C1 segment of cervical spinal cord (tissue), 14 donors: ENCODE measurements around the gene AMPD2.

Experiments
- DNase-seq, 14 donors: peaks; one replicate each; lab custom pipeline; 2025; lab: John Stamatoyannopoulos, UW

AMPD2 gene

GRCh38 chr1:109616391-109616790 lies 3.2 kb upstream of the AMPD2 start:
- no peak for DNase-seq

DNA sequence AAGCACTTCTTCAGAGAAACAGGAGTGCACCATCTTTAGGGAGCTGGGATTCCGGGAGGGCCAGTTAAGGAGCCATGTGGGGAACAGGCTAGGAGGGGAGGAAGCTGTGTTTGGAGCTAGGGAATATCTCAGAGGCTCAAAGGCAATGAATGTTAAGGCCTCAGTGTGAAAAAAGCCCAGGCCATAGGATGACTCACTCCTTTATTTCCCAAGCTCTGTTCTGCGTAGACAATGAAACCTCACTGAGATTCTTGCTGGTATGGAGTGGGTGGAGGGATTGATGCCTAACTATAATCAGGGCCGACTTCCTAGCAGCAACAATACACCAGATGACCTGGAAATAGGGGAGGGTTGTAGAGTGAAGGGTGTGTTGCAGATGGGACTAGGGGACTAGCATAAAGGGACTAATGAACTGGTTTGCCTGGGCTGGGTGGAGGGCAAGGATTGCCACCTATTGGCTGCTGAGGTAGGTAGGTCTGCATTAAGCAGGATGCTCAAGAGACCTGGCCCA lies 2.3 kb upstream of the AMPD2 start:
- no peak for DNase-seq

DNA sequence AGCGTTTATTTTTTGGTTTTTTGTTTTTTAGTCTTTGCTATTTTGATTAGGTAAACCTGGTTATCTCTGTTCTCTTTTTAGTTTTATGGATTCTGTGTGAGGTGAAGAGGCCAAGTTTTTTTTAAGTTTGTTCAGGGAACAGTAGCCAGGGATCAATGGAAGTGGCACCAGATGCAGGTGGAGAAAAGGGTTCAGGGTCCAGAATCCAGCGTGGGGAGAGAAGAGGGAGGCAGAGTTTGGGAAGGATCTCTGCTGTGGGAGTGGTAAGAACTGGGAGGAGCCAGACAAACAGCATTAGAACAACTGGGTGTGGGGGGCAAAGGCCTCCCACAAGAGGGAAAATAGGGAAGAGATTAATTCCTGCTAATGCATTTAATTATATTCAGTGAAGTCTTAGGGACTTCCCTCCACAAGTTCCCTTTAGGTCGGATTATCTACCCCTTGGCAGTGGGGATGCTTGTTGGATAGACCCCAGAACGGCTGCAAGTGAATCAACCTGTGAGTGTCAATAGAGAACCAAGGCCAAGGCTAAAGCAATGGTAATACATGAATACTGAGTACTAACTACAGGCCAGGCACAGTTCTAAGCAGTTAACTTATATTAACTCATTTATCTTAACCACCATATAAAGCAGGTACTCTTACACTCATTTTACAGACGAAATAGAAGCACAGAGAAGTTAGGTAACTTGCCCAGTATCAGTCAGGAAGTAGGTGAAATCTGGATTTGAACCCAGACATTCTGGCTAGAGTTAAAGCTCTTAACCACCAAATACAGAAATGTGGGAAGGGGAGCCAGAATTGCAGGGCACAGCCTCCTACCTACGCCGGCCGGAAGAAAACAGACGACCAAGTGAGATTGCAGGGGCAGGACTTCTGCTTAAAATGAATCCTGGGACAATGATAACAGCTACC lies 719 bp upstream of the AMPD2 start:
- DNase-seq: no peak

DNA sequence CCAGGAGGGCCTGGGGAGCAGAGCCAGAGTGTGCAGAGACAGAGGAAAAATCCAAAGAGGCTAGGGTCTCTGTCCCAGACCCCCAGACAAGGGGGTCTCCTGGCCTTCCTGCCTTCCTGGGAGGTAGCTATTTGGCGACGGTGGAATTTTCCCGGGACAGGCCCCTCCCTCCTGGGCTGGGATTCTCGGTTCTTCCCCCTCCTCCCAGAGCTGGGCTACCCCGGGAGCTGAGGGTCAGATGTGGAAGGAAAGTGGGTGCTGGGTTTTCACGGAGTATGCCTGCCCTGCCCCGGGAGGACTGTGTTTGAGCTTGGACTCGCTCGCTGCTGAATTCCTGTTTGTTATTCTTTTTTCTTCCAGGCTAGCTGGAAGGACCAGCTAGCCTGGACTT lies 759 bp downstream of the AMPD2 start:
- peak in 4 of 14 donors; percentile 56 to 76 (median 67) for DNase-seq

DNA sequence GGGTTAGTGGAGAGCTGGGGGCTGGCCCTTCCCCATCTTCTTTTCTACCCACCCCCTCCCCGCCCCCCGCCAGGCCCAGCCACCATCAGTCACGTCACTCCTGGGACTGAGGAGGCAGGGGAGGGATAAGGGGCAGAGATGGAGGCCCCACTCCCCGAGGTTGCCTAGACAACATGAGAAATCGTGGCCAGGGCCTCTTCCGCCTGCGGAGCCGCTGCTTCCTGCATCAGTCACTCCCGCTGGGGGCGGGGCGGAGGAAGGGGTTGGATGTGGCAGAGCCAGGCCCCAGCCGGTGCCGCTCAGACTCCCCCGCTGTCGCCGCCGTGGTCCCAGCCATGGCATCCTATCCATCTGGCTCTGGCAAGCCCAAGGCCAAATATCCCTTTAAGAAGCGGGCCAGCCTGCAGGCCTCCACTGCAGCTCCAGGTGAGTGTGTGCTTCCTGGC lies 1.2 kb downstream of the AMPD2 start:
- DNase-seq: peak in 13 of 14 donors; percentile 29 to 89 (median 74)

DNA sequence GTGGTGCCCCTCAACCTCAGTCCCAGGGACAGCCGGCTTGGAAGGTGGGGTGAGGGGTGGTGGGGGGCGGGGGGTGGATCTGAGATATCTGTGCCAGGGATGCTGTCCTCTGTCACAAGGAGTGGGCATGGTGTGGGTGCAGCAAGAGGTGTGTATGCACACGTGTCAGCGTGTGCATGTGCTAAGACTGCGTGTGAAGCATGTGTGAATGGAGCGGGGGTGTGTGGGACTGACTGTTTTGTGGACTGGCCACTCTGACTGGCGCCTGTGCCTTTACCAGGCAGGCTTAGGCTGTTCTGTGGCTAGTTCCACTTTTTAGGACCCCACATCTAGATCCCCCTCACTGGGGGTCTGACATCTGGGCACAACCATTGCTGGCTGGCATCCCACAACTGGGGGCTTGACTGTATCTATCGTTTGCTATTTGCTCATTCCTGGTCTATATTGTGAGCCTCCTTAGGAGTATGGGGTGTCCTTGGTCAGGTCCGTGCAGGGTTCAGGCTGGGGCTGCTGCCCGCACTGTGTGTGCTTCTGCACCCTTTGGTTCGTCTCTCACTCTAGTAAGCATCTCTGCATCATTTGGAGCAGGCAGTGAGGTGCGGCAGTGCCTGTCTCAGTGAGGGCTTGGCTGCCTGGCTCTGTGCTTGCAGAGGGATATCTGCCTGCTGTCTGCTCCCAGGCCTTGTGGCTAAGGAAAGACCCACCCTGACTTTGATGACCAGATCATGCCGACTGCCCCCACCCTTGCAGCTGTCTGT lies 1.9 kb downstream of the AMPD2 start:
- DNase-seq: peak in 1 of 14 donors; percentile 34

- DNase-seq: no peak
Measured at GRCh38 chr1:109622137-109622892, 2.7 kb downstream of the AMPD2 start.

DNA sequence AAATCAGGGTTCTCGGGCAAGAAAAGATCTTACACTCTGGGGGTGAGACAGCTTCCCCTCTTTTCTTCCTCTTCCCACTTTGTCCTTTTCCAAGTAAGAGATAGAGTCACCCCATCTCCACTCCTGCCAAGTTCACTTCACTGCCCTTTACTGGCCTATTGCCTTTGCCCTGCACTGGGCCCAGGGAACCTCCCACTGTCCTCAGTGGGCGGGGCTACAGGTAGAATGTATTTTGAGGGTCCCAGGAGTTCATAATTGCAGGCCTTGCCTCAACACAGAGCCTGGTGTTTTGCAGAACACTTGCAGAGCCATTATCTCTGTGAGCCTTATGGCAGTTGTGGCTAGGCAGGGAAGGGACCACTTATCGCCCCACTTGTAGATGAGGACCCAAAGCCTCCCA lies 3.3 kb downstream of the AMPD2 start:
- DNase-seq: no peak

- peak in 7 of 14 donors; percentile 27 to 77 (median 59) for DNase-seq
Measured at GRCh38 chr1:109623601-109624161, 4.0 kb downstream of the AMPD2 start.

- DNase-seq: no peak
Measured at GRCh38 chr1:109624201-109625010, 4.8 kb downstream of the AMPD2 start.

DNA sequence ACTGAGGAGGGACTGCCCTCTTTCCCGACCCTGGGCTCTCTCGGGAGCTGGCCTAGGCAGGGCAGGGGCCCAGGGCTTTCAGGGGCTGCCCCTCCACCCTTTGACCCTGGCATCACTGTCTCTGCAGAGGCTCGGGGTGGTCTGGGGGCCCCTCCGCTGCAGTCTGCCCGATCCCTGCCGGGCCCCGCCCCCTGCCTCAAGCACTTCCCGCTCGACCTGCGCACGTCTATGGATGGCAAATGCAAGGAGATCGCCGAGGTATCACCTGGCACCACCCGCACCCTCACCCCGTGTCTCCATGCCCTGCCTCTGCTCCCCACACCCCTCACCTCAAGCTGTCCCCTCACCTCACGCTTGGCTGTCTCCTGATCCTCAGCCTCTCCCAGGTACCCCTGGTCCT lies 5.5 kb downstream of the AMPD2 start:
- no peak for DNase-seq

DNA sequence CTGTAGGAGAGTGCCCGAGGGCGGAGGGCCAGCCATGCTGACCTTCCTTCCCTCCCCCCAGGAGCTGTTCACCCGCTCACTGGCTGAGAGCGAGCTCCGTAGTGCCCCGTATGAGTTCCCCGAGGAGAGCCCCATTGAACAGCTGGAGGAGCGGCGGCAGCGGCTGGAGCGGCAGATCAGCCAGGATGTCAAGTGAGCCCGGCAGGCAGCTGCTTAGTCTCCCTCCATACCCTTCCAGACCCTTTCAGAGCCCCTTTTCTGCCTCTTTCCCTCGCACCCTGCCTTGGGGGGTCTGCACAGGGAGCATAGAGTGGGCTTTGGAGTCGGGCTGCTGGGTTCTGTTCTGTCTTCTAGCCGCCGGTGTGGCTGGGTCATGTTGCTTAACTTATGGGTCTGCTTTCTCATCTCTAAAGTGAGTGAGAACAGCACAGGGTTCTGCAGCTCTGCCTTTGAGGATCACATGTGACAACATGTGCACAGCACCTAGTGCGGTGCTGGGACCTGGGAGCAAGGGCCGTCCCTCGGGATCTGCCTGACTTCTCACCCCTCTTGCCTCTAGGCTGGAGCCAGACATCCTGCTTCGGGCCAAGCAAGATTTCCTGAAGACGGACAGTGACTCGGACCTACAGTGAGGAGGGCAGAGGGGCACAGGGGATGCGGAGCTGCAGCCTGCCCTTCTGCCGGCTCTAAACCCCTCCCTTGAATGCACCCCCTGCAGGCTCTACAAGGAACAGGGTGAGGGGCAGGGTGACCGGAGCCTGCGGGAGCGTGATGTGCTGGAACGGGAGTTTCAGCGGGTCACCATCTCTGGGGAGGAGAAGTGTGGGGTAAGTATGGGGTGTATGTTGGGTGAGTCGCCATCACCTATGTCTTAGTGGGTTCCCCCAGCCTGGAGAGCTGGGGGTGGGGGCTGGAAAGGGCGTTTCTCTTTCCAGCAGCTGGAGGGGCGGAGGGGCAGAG lies 6.2 kb downstream of the AMPD2 start:
- DNase-seq: no peak

DNA sequence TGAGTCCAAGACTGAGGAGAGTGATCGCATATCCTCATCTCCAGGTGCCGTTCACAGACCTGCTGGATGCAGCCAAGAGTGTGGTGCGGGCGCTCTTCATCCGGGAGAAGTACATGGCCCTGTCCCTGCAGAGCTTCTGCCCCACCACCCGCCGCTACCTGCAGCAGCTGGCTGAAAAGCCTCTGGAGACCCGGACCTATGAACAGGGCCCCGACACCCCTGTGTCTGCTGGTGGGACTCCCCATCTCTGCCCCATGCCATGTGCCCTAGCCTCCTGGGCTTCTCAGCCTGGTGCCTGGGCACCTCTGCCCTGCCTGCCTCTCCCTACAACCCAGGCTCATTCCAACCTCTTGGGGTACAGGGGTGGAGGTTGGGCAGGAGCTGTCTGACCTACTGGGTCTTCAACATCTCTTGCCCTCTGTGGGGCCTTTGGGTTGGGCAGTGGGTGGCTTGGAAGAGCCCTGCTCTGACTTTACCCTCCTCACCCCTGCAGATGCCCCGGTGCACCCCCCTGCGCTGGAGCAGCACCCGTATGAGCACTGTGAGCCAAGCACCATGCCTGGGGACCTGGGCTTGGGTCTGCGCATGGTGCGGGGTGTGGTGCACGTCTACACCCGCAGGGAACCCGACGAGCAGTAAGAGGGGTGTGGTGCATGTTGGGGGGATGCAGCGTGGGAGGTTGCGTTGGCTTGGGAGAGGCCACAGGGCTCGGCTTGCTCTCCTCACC lies 7.2 kb downstream of the AMPD2 start:
- DNase-seq: no peak

- DNase-seq: no peak
Measured at GRCh38 chr1:109627692-109628399, 8.2 kb downstream of the AMPD2 start.

DNA sequence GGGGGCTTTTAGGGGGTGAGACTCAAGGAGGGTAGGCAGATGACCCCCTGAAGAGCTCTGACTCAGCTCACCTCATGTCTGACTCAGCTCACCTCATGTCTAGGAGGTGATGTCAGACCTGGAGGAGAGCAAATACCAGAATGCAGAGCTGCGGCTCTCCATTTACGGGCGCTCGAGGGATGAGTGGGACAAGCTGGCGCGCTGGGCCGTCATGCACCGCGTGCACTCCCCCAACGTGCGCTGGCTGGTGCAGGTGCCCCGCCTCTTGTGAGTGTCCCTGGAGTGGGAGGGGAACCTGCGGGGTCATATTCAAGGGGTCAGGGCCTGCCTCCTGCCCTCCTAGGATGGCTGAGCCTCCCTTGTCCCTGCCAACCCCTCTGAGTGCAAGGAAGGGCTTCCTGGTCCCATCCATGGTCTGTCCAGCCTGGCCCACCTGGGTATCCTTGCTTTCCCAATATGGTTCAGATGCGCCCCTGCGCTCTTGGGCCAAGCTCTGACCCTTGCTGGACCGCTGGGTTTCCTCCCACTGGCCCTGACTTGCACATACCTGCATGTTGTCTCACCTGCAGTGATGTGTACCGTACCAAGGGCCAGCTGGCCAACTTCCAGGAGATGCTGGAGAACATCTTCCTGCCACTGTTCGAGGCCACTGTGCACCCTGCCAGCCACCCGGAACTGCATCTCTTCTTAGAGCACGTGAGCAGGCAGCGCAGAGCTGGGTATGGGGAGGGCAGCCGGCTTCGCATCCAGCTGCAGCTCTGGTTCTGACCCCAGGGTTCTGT lies 9.1 kb downstream of the AMPD2 start:
- no peak for DNase-seq

DNA sequence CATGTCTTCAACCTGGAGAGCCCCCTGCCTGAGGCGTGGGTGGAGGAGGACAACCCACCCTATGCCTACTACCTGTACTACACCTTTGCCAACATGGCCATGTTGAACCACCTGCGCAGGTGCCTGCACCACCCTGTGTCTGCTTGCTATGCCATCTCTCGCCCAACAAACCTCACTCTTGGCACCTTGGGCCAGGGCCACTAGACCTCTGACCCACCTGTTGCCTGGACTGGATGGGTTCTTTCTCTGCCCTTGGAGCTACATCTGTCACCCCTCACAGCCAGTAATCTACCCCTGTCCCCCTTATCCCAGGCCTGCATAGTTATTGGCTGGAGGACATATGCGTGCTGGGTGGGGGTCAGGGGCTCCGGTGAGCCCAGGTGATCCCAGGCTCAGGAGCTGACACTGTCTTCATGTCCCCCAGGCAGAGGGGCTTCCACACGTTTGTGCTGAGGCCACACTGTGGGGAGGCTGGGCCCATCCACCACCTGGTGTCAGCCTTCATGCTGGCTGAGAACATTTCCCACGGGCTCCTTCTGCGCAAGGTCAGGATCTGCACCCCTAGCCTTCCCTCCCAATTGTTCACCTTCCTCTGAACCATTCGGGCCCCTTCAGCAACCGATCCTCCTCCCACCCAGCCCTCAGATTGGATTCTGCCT lies 9.9 kb downstream of the AMPD2 start:
- no peak for DNase-seq
